Common myeloid progenitor, CD34-positive (primary cell): ENCODE results near the gene RNF113A.
"Not testable (repeated sequence)": the region's sequence is repeated elsewhere in the genome, so short reads cannot be mapped to it uniquely, and the experiment has no call there.

Experiments used
- CTCF ChIA-PET: fragments of 350-600 bp; sonication (Branson Sonifier 250); formaldehyde crosslinking; loops from one replicate; lab custom pipeline; 2021; ENCODE audit warnings: antibody characterized with exemption; lab: Charles Lee
- POLR2A ChIA-PET: fragments of 350-600 bp; sonication (Branson Sonifier 250); formaldehyde crosslinking; loops from one replicate; lab custom pipeline; 2021; ENCODE audit warnings: antibody characterized with exemption; lab: Charles Lee
- DNase-seq, 3 donors: peaks; one replicate each; pipeline versions ENCODE4 v3.0.0 to v3.0.0-alpha.2; 2013
- H3K27ac ChIP-seq, 2 experiments: 1 replicate in 1 of 2; 2 replicates in 1 of 2; pipeline ENCODE4 v1.7.0; 2013; ENCODE audit warnings: inconsistent platforms in 2 of 2, low read length in 2 of 2, mild to moderate bottlenecking in 2 of 2, low read depth in 1 of 2, moderate library complexity in 1 of 2; ENCODE audit not compliant: severe bottlenecking in 2 of 2, insufficient read depth in 1 of 2, poor library complexity in 1 of 2
- H3K27me3 ChIP-seq, 5 experiments: replicated peaks in 2 of 5; 1 replicate in 3 of 5; 2 replicates in 2 of 5; pipeline versions ENCODE4 v1.6.1 to v1.7.0; 2013; ENCODE audit warnings: low read length in 4 of 5, mild to moderate bottlenecking in 2 of 5, moderate library complexity in 2 of 5, inconsistent platforms in 1 of 5; ENCODE audit not compliant: insufficient read depth in 5 of 5, control insufficient read depth in 4 of 5
- H3K36me3 ChIP-seq, 4 experiments: 1 replicate in 2 of 4; 2 replicates in 2 of 4; pipeline versions ENCODE4 v1.6.1 to v1.7.0; 2013; ENCODE audit warnings: low read length in 3 of 4, control low read depth in 1 of 4, mild to moderate bottlenecking in 1 of 4; ENCODE audit not compliant: control insufficient read depth in 4 of 4, insufficient read depth in 4 of 4
- H3K4me1 ChIP-seq, 4 experiments: 1 replicate in 3 of 4; 2 replicates in 1 of 4; pipeline versions ENCODE4 v1.6.1 to v1.7.1; 2013; ENCODE audit warnings: low read length in 3 of 4, mild to moderate bottlenecking in 3 of 4, control low read depth in 1 of 4, inconsistent platforms in 1 of 4, moderate library complexity in 1 of 4; ENCODE audit not compliant: control insufficient read depth in 4 of 4, insufficient read depth in 4 of 4; ENCODE audit errors: control extremely low read depth in 1 of 4
- H3K4me3 ChIP-seq, 7 experiments: 1 replicate in 4 of 7; 2 replicates in 3 of 7; pipeline versions ENCODE4 v1.5.1 to v1.7.0; 2013; ENCODE audit warnings: mild to moderate bottlenecking in 7 of 7, low read length in 6 of 7, moderate library complexity in 6 of 7, inconsistent platforms in 2 of 7, low read depth in 2 of 7, control low read depth in 1 of 7; ENCODE audit not compliant: insufficient read depth in 4 of 7, control insufficient read depth in 1 of 7; ENCODE audit errors: extremely low read depth in 1 of 7
- H3K9me3 ChIP-seq, 5 experiments: 1 replicate in 4 of 5; 2 replicates in 1 of 5; pipeline versions ENCODE4 v1.6.1 to v1.7.1; 2013; ENCODE audit warnings: low read length in 4 of 5, mild to moderate bottlenecking in 2 of 5, inconsistent platforms in 1 of 5, low read depth in 1 of 5, moderate library complexity in 1 of 5; ENCODE audit not compliant: control insufficient read depth in 4 of 5, insufficient read depth in 2 of 5; ENCODE audit errors: control extremely low read depth in 1 of 5
- WGBS: methylation state at CpG from one replicate; pipeline ENCODE4 v1.1.5; 2013; ENCODE audit not compliant: insufficient coverage; 5-methylcytosine and 5-hydroxymethylcytosine counted together

The RNF113A gene

GRCh38 chrX:119895843-119896326 lies 24.4 kb upstream of the RNF113A start, which contains the start of gene AKAP14:
Gene AKAP14 (plus strand): TSS chrX:119895893. CDS start chrX:119903224, 7,331 bp downstream.
- no peaks in the 10 kb centered on the region for H3K36me3 ChIP-seq
- H3K4me1 ChIP-seq, result peaks cover 0 to 3% (median 0%) of the 10 kb centered on the region in 4 experiments
- POLR2A ChIA-PET, result no interaction called here
- CTCF ChIA-PET, result interaction anchor here (1.3 kb wide), 1 partner anchor 13 kb away, joined by 4 read pairs; no protein-coding TSS in a partner anchor
- no peak within 1 kb of the TSS for H3K4me3 ChIP-seq
- DNase-seq, result no peak
- H3K9me3 ChIP-seq, result no peaks in the 10 kb centered on the region
- H3K27ac ChIP-seq, result no peak within 1 kb of the TSS
- 100% methylated on average over 1 of the region's 4 CpGs for WGBS
- H3K27me3 ChIP-seq, result no peaks in the 10 kb centered on the region

GRCh38 chrX:119891961-119892692 lies 20.6 kb upstream of the RNF113A start:
- H3K27me3 ChIP-seq, result peaks cover 0 to 11% (median 0%) of the 10 kb centered on the region in 5 experiments
- H3K27ac ChIP-seq, H3K4me3 ChIP-seq, POLR2A ChIA-PET, H3K9me3 ChIP-seq, H3K36me3 ChIP-seq, DNase-seq, H3K4me1 ChIP-seq: not testable (repeated sequence)
- 88% methylated on average over 13 of the region's 16 CpGs for WGBS
- CTCF ChIA-PET, result interaction anchor here (0.6 kb wide), 1 partner anchor 235 kb away, joined by 3 read pairs; no protein-coding TSS in a partner anchor

DNA sequence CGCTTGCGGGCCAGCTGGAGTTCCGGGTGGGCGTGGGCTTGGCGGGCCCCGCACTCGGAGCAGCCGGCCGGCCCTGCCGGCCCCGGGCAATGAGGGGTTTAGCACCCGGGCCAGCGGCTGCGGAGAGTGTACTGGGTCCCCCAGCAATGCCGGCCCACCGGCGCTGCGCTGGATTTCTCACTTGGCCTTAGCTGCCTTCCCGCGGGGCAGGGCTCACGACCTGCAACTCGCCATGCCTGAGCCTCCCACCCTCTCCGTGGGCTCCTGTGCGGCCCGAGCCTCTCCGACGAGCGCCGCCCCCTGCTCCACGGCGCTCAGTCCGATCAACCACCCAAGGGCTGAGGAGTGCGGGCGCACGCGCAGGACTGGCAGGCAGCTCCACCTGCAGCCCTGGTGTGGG lies 19.1 kb upstream of the RNF113A start:
- H3K9me3 ChIP-seq, H3K36me3 ChIP-seq, H3K4me3 ChIP-seq, CTCF ChIA-PET, H3K27ac ChIP-seq, DNase-seq, H3K4me1 ChIP-seq, POLR2A ChIA-PET: not testable (repeated sequence)
- 84% methylated on average over 24 of the region's 36 CpGs for WGBS
- H3K27me3 ChIP-seq, result peaks cover 0 to 11% (median 0%) of the 10 kb centered on the region in 5 experiments

DNA sequence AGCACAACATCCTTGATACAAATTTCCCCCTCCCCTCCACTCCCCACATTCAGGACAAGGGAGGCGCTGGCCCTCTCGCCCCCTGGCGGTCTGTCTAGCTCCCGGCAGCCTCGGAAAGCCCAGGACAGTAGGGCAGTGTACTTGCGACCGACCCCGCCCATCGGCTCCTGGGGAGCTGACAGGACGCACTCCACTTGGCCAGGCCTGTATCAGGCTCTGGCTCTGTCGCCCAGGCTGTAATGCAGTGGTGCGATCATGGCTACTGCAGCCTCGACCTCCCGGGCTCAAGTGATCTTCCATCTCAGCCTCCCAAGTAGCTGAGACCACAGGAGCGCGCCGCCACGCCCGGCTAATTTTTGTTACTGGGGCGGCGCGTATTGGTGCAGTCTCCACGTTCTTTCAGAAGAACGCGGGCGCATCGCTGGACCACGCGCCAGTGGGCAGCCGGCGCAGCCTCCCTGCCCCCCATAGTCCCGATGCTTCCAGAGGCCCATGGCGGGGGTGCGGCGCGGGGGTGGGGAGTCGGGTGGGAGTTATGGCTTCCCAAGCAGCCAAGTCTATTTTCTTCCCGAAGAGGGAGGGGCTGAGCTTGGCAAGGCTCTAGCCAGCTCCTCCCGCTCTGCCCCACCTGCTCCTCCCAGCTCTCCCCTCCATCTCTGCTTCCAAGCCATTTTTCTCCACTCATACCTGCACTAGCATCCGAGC lies 16.3 kb upstream of the RNF113A start:
- Histone ChIP-seq H3K36me3 (no peaks in the 10 kb centered on the region), H3K4me3 (peak overlapping the region in 4 of 7 experiments; percentile 13 to 71 (median 53)), H3K9me3 (no peaks in the 10 kb centered on the region), H3K27ac (no peak overlapping the region), H3K4me1 (peaks cover 0 to 2% (median 0%) of the 10 kb centered on the region in 4 experiments), H3K27me3 (peaks cover 0 to 11% (median 0%) of the 10 kb centered on the region in 5 experiments)
- 37% methylated on average over 32 of the region's 40 CpGs for WGBS
- DNase-seq, result peak; percentile 56 to 78 (median 72)
- ChIA-PET POLR2A (interaction anchor here (0.6 kb wide), 2 partner anchors 112 to 153 kb away, joined by 3 read pairs; no protein-coding TSS in a partner anchor), CTCF (interaction anchor here (0.6 to 1.8 kb wide), 6 partner anchors 9 to 1499 kb away, joined by 3 to 6 read pairs (median 4); no protein-coding TSS in a partner anchor)

DNA sequence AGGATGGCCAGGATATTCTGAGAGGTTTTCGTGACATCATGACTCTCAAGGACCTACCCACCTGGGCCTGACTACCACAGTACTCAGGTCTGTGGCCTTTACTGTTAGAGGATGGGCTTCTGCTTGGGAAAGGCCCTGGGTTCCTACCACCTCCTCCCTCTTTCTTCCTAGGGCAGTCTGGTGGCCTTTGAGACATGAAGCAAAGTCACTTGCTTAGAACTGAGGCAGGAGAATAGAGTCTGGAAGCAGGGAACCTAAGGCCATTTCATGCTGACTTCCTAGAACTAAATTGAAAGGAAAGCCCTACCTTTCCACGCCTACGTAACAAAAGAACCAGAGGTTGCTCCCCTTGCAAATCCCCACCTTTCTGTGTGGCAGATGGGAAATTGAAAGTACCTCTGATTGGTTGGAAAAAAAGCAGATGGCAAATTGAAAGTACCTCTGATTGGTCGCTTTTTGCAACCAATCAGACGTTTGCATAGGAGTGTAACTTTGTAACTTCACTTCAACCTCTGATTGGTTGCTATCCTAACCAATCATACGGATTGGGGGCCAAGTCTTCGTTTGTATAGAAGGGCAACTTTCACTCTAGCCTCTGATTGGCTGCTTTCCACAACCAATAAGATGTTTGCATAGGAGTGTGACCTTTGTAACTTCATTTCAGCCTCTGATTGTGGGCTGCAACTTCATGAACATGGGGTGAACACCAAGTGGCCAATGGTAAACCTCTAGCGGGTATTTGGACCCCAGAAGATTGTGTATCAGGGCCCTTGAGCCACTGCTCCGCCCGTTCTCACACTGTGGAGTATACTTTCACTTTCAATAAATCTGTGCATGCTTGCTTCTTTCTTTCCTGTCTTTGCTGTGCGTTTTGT lies 14.3 kb upstream of the RNF113A start:
- no peaks in the 10 kb centered on the region for H3K9me3 ChIP-seq
- H3K4me1 ChIP-seq, result peaks cover 0 to 2% (median 0%) of the 10 kb centered on the region in 4 experiments
- 85% methylated on average over 9 of the region's 11 CpGs for WGBS
- H3K36me3 ChIP-seq, result no peaks in the 10 kb centered on the region
- CTCF ChIA-PET, result no interaction called here
- POLR2A ChIA-PET, result no interaction called here
- DNase-seq, result peak; percentile 21 to 58 (median 49)
- H3K27me3 ChIP-seq, result peaks cover 0 to 11% (median 0%) of the 10 kb centered on the region in 5 experiments
- H3K27ac ChIP-seq, result no peak overlapping the region
- H3K4me3 ChIP-seq, result no peak overlapping the region

GRCh38 chrX:119880552-119881437 lies 9.3 kb upstream of the RNF113A start:
- DNase-seq, result peak; percentile 50 to 71 (median 65)
- Histone ChIP-seq H3K9me3 (no peaks in the 10 kb centered on the region), H3K4me3 (no peak overlapping the region), H3K36me3 (peaks cover 0 to 8% (median 2%) of the 10 kb centered on the region in 4 experiments), H3K27me3 (no peaks in the 10 kb centered on the region), H3K27ac (no peak overlapping the region), H3K4me1 (no peaks in the 10 kb centered on the region)
- WGBS, result 75% methylated on average over 11 of the region's 11 CpGs
- ChIA-PET POLR2A (no interaction called here), CTCF (interaction anchor here (0.6 to 0.9 kb wide), 2 partner anchors 45 to 90 kb away, joined by 3 read pairs; partner anchors contain the start of gene RPL39)
